ENCODE measurements around the gene THAP8. TPM values are rescaled to one million over a fixed set of nuclear protein-coding genes. Genes with fewer than 3 reads are reported as not detected.

Gene THAP8
- total and polyA plus RNA-seq, 2 of the 8 experiments (the other 6 are each of a cell fraction or from before 2014, with no cell fraction given): 6.0 to 11.1 TPM

GRCh38 chr19:36009633-36010379 lies 44.3 kb downstream of the THAP8 start:
- CTCF ChIA-PET (ENCODE audit: partially characterized antibody): interaction anchor here (2.3 kb wide), 1 partner anchor 12 kb away, joined by 19 read pairs; no protein-coding TSS in a partner anchor
- WGBS, 2 experiments (ENCODE audit: extremely low coverage in 1 of 2, insufficient coverage in 1 of 2, insufficient read length in 1 of 2, insufficient replicate concordance in 2 of 2, low coverage in 1 of 2, low lambda C conversion rate in 2 of 2, missing lambda C conversion rate in 1 of 2): 60% methylated on average over 14 of the region's 15 CpGs; no CpG with 5 or more reads in 1 of the 2 experiments
- no peak overlapping the region for H3K27ac ChIP-seq (ENCODE audit: low read depth, low read length)

More at GRCh38 chr19:36009633-36010379, 44.3 kb downstream of the THAP8 start:
- no peaks in the 10 kb centered on the region for H4K20me1 ChIP-seq (replicated peaks in 1 of 2; ENCODE audit: control insufficient read depth in 1 of 2, insufficient read depth in 2 of 2, low read length in 2 of 2)
- peaks cover 0 to 16% (median 8%) of the 10 kb centered on the region in 4 experiments; a peak in 5 of 7 replicates for H3K4me1 ChIP-seq (replicated peaks in 1 of 4; ENCODE audit: control insufficient read depth in 3 of 4, insufficient read depth in 4 of 4, low read length in 3 of 4)
- 0 out of 2 replicates have a peak overlapping the region, but pooled peaks have one; percentile 68 for H2AK5ac ChIP-seq (ENCODE audit: low read depth, low read length)
- no peaks in the 10 kb centered on the region for H3K27me3 ChIP-seq (replicated peaks in 1 of 4; ENCODE audit: control insufficient read depth in 3 of 4, extremely low read depth in 1 of 4, insufficient read depth in 3 of 4, low read length in 3 of 4)
- no peak overlapping the region for H3K56ac ChIP-seq (replicated peaks; ENCODE audit: insufficient read length, low read depth, low read length)
- no peak for TF ChIP-seq POU5F1 (IDR thresholded peaks at IDR 0.05; ENCODE audit: low read depth, low read length)
- TF ChIP-seq NANOG (IDR thresholded peaks at IDR 0.05; ENCODE audit: insufficient read depth, low read depth, low read length, poor library complexity, severe bottlenecking): no peak
- no peak for TF ChIP-seq CREB1 (IDR thresholded peaks at IDR 0.05)
- no peak for TF ChIP-seq POLR2AphosphoS5 (IDR thresholded peaks at IDR 0.05; ENCODE audit: low read depth, low read length)
- TF ChIP-seq RNF2 (IDR thresholded peaks at IDR 0.05; ENCODE audit: borderline replicate concordance, low read depth, low read length, missing control alignments, poor library complexity, severe bottlenecking): no peak
- no peak for TF ChIP-seq USF2 (IDR thresholded peaks at IDR 0.05; ENCODE audit: low read length)
- no peak for TF ChIP-seq MAFK (IDR thresholded peaks at IDR 0.05; ENCODE audit: low read depth, low read length)
- TF ChIP-seq YY1 (IDR thresholded peaks at IDR 0.05; ENCODE audit: low read depth, low read length): no peak
- no peak for TF ChIP-seq PHF8 (conservative IDR thresholded peaks at IDR 0.05; ENCODE audit: low read depth, low read length)
- H2BK20ac ChIP-seq (ENCODE audit: low read length): no peak overlapping the region
- no peaks in the 10 kb centered on the region for H3K9me3 ChIP-seq (ENCODE audit: insufficient read depth in 2 of 2, low read depth in 1 of 2, low read length in 1 of 2)
- H2BK5ac ChIP-seq (ENCODE audit: low read depth, low read length): 0 out of 2 replicates have a peak overlapping the region, but pooled peaks have one; percentile 5
- H2BK120ac ChIP-seq (replicated peaks; ENCODE audit: low read depth, low read length): no peak overlapping the region
- no peaks in the 10 kb centered on the region for H3K79me1 ChIP-seq (ENCODE audit: low read depth, low read length)
- no peak overlapping the region for H3K4ac ChIP-seq (replicated peaks; ENCODE audit: insufficient read length, low read depth, low read length)
- FAIRE-seq (no peak), DNase-seq (ENCODE audit: low read depth in 1 of 2, low spot score in 2 of 2) (no peak)
- peak overlapping the region; percentile 38; the same call in 1 of the 2 replicates for H3K18ac ChIP-seq (ENCODE audit: extremely low read depth, low read length)
- H3K23me2 ChIP-seq (ENCODE audit: low read depth, low read length): peaks cover 18% of the 10 kb centered on the region
- no peak overlapping the region for H3K14ac ChIP-seq (ENCODE audit: insufficient read length)
- H4K5ac ChIP-seq (ENCODE audit: insufficient read length, low read depth, low read length): no peak overlapping the region
- no peak overlapping the region for H4K8ac ChIP-seq (ENCODE audit: extremely low read depth, insufficient read depth, low read length)
- POLR2A ChIA-PET (ENCODE audit: partially characterized antibody): interaction anchor here (0.7 to 1.6 kb wide), 2 partner anchors 12 to 16 kb away, joined by 3 to 4 read pairs; no protein-coding TSS in a partner anchor
- peaks cover 0 to 4% (median 0%) of the 10 kb centered on the region in 4 experiments; a peak in 2 of 8 replicates for H3K36me3 ChIP-seq (ENCODE audit: control insufficient read depth in 2 of 4, insufficient read depth in 4 of 4, low read length in 3 of 4)
- no peak overlapping the region for H2AFZ ChIP-seq (ENCODE audit: low read length)
- peak overlapping the region; percentile 90; the same call in 1 of the 2 replicates for H2BK12ac ChIP-seq (ENCODE audit: low read depth, low read length)
- H3K23ac ChIP-seq (ENCODE audit: insufficient read length): no peak overlapping the region
- H4K91ac ChIP-seq (replicated peaks; ENCODE audit: insufficient read length, low read length): no peak overlapping the region
- peak overlapping the region; percentile 42 to 78 (median 52) for H3K4me3 ChIP-seq (ENCODE audit: extremely low read depth in 1 of 4, insufficient read depth in 2 of 4, low read depth in 3 of 4, low read length in 4 of 4)
- peak overlapping the region; percentile 57 to 78 for H3K4me2 ChIP-seq (ENCODE audit: insufficient read depth in 1 of 2, low read depth in 2 of 2, low read length in 2 of 2)
- peaks cover 0 to under 1% of the 10 kb centered on the region in 2 experiments; a peak in 1 of 4 replicates for H3K79me2 ChIP-seq (ENCODE audit: control insufficient read depth in 1 of 2, insufficient read depth in 2 of 2, low read length in 2 of 2)
- 0 out of 2 replicates have a peak overlapping the region, but pooled peaks have one; percentile 46 for H2BK15ac ChIP-seq (ENCODE audit: low read length)
- peak overlapping the region in 1 of 4 experiments; percentile 16; a peak in 1 of 7 replicates for H3K9ac ChIP-seq (replicated peaks in 1 of 4; ENCODE audit: extremely low read depth in 1 of 4, low read depth in 3 of 4, low read length in 3 of 4)

Measured in H1 (cell line).